Mucosa of gallbladder (tissue), 1 donor: ENCODE results near the gene DTNBP1. TPM values are rescaled to one million over a fixed set of nuclear protein-coding genes. Genes with fewer than 3 reads are reported as not detected.
"Not testable (repeated sequence)": the region's sequence is repeated elsewhere in the genome, so short reads cannot be mapped to it uniquely, and the experiment has no call there.

Experiments used
- DNase-seq: peaks from one replicate; pipeline ENCODE4 v3.0.0-alpha.2; 2020; ENCODE audit warnings: low spot score
- total RNA-seq: library from RNA; stranded (reverse); gene quantifications from one replicate; pipeline ENCODE4 v1.2.1, GENCODE V29; 2021
- donor health status: DM: no; HTN: no; CAD: no.

Gene DTNBP1
- total RNA-seq, 1 donor from 2014 or later, result 30.8 TPM

- no peak for DNase-seq
Measured at GRCh38 chr6:15668918-15669317, 6.1 kb upstream of the DTNBP1 start.

GRCh38 chr6:15666896-15667295 lies 4.1 kb upstream of the DTNBP1 start:
- DNase-seq, result not testable (repeated sequence)

GRCh38 chr6:15665237-15665636 lies 2.4 kb upstream of the DTNBP1 start:
- DNase-seq, result no peak

GRCh38 chr6:15663130-15663871 lies 473 bp upstream of the DTNBP1 start:
- no peak for DNase-seq

GRCh38 chr6:15661853-15662325 lies 939 bp downstream of the DTNBP1 start:
- DNase-seq, result no peak

GRCh38 chr6:15659181-15659580 lies 3.6 kb downstream of the DTNBP1 start:
- no peak for DNase-seq

DNA sequence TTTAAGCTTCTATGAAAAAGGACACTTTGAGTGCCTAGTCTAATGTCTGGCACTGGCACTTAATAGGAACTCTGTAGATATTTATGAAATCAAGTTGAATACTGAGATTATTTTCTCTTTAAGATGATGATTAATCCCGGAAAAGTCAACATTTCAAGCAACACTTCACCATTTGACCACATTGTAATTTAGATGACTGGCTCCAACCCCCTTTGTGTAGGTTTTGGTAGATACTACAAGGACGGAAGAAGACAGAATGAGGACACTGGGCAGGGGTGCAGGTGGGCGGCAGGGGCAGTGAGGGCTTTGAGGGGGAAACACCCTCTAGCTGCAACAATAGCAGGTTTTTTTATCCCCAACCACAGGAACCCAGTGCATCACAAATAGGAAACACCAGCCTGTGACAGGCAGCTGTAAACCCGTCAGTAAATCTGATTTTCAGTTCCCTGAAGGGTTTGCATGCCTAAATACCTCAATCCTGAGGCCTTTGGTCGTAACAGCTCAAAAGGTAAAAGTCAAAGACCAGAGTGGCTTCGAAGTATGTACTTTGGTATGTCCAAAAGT lies 4.6 kb downstream of the DTNBP1 start:
- no peak for DNase-seq

- DNase-seq, result no peak
Measured at GRCh38 chr6:15657290-15657689, 5.5 kb downstream of the DTNBP1 start.

- DNase-seq, result no peak
Measured at GRCh38 chr6:15656145-15656544, 6.7 kb downstream of the DTNBP1 start.

GRCh38 chr6:15654250-15654649 lies 8.6 kb downstream of the DTNBP1 start:
- DNase-seq, result no peak

GRCh38 chr6:15653581-15653980 lies 9.2 kb downstream of the DTNBP1 start:
- no peak for DNase-seq

DNA sequence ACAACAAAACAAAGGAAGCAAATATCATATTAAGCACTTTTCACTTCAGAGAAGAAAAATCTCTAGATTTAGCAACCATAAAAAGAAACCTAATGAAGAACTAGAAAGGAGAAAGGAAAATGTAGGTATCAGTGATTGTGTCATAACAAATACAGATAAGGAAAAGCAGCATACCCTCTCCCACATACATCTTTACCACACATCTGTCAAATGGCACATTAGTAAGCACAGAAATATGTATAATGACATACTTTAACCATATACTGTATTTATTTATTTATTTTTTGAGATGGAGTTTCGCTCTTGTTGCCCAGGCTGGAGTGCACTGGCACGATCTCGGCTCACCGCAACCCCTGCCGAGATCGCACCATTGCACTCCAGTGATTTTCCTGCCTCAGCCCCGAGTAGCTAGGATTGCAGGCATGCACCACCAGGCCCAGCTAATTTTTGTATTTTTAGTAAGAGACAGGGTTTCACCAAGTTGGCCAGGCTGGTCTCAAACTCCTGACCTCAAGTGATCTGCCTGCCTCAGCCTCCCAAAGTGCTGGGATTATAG lies 12.7 kb downstream of the DTNBP1 start:
- DNase-seq, result not testable (repeated sequence)

DNA sequence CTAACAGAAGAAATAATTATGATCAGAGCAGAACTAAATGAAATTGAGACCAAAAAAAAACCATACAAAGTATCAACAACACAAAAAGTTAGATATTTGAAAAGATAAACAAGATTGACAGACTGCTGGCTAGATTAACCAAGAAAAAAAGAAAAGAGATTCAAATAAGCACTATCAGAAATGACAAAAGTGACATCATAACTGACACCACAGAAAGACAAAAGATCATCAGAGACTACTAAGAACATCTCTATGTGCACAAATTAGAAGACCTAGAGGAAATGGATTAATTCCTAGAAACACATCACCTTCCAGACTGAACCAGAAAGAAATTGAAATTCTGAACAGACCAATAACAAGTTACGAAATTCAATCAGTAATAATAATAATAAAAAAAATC lies 17.9 kb downstream of the DTNBP1 start:
- no peak for DNase-seq

GRCh38 chr6:15643542-15643941 lies 19.3 kb downstream of the DTNBP1 start:
- DNase-seq, result no peak

DNA sequence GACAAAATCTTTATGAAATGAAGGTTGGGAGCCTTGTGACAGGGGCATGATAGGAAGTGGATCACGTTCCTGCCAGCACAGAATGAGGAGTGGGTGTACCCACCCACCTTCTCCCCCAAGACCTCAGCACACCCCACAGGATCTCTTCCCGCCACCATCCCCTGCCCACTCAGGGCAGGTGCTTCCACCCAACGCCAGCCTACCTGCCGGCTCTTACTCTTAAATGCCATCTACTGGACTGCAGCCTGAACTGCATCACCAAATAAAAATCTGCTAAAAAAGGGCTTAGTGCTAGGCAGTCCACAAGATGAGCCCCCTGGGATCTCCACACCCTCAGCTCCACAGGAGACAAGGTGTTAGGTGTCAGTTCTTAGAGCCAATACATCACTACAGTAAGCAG lies 20.6 kb downstream of the DTNBP1 start:
- no peak for DNase-seq

- DNase-seq, result no peak
Measured at GRCh38 chr6:15638373-15638772, 24.5 kb downstream of the DTNBP1 start.

DNA sequence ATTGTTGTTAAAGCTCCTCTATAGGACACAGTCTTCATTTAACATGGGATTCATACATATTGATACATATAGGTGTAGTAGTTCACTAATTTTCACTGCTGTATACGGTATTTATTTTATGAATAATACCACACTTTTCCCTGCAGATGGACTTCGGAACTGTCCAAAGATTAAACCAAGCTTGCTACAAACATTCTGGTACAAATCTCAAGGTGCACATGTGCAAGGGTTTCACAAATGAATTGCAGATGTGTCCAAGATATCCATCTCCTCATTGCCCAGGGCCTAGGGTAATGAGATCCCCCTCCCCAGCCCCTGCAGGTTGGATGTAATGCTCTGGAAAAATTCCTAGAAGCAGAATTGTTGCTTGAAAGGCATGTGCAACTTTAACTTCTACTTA lies 31.4 kb downstream of the DTNBP1 start:
- DNase-seq, result no peak

DNA sequence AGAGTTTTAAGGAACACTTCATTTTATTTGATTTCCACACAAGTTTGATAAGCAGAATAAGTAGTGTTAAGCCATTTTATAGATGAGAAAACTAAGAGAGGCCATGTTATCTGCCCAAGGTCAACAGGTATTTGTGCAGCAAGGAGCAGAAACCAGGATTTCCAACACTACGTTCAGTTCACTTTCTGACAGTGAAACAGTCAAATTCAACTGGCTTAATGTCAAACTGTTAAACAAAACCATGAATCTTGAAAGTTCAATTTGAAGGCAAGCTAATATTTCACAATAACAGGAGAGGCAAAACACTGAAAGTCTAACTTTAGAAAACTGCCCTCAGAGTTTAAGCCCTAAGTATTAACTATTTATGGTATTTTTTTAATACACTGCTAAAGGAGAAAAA lies 32.6 kb downstream of the DTNBP1 start:
- DNase-seq, result no peak

- no peak for DNase-seq
Measured at GRCh38 chr6:15629487-15629886, 33.3 kb downstream of the DTNBP1 start.

GRCh38 chr6:15628499-15629131 lies 34.2 kb downstream of the DTNBP1 start:
- DNase-seq, result no peak

- DNase-seq, result no peak
Measured at GRCh38 chr6:15627821-15628220, 35.0 kb downstream of the DTNBP1 start.

DNA sequence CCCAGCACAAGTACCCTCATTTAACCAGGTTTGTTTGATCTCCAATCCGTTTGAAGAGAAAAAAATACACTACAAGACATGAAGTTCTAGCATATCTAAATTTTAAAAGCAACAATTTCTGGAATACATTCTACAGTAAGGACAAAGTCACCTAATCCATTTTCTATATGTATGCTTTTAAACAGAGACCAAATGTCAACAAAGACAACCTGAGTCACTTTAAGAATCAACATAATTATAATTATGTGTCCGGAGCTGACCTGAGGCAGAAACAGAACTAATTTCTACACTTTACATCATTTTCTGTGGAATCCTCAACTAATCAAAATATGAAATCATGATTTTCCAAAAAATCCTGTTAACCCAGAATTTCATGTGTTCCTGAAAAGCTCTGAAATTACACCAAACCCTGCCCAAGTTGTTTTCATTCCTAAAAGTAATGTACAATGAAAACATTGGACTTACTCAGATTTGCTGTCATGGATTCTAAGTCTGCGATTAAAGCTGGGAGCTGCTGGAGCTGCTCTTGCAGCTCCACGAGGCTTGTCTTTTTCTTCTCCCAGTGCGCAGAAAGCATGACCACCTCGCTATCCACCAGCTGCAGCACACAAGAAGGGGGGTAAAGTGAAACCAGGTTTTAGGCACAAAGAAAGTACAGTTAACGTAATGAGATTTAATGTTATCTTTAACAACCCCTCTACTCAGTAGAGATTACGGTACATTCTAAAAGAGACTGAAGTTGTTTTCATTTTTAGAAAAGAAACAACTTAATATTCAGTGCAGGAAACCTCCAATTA lies 35.8 kb downstream of the DTNBP1 start:
- DNase-seq, result no peak
